HEK293 (cell line): ENCODE results near the gene LUZP2.

Experiments
- CTCF ChIP-seq: fragments of 450-650 bp; formaldehyde crosslinking; IDR thresholded peaks from 2 replicates; pipeline ENCODE4 v1.5.1; 2016; ENCODE audit warnings: missing biosample characterization, missing genetic modification characterization
- KLF10 ChIP-seq: fragments of 450-650 bp; IDR thresholded peaks from 2 replicates; pipeline ENCODE4 v1.5.1; 2018; ENCODE audit warnings: missing biosample characterization, mild to moderate bottlenecking, missing genetic modification characterization
- RBAK ChIP-seq: fragments of 450-650 bp; formaldehyde crosslinking; IDR thresholded peaks from 2 replicates; pipeline ENCODE4 v1.5.1; 2016; ENCODE audit warnings: missing biosample characterization, missing genetic modification characterization
- SP2 ChIP-seq: fragments of 450-650 bp; formaldehyde crosslinking; IDR thresholded peaks from 2 replicates; pipeline ENCODE4 v1.5.1; 2016; ENCODE audit warnings: missing biosample characterization, missing genetic modification characterization
- TCF7L2 ChIP-seq: IDR thresholded peaks from 2 replicates; pipeline ENCODE4 v1.6.1; 2011; ENCODE audit warnings: low read depth, mild to moderate bottlenecking, inconsistent platforms, low read length, moderate library complexity, borderline replicate concordance
- ZFP3 ChIP-seq: fragments of 450-650 bp; formaldehyde crosslinking; IDR thresholded peaks from 2 replicates; pipeline ENCODE4 v1.5.1; 2016; ENCODE audit warnings: low read depth, missing biosample characterization, missing genetic modification characterization
- ZNF223 ChIP-seq: fragments of 450-650 bp; formaldehyde crosslinking; IDR thresholded peaks from 2 replicates; pipeline ENCODE4 v1.5.1; 2016; ENCODE audit warnings: missing biosample characterization, missing genetic modification characterization
- ZNF350 ChIP-seq: fragments of 450-650 bp; formaldehyde crosslinking; IDR thresholded peaks from 2 replicates; pipeline ENCODE4 v1.5.0; 2017; ENCODE audit warnings: missing biosample characterization, mild to moderate bottlenecking, missing genetic modification characterization
- ZNF398 ChIP-seq: fragments of 450-650 bp; formaldehyde crosslinking; IDR thresholded peaks from 2 replicates; pipeline ENCODE4 v1.5.1; 2017; ENCODE audit warnings: missing biosample characterization, missing genetic modification characterization
- ZNF501 ChIP-seq: fragments of 450-650 bp; formaldehyde crosslinking; IDR thresholded peaks from 2 replicates; pipeline ENCODE4 v1.5.1; 2016; ENCODE audit warnings: missing biosample characterization, missing genetic modification characterization
- ZNF530 ChIP-seq: fragments of 450-650 bp; formaldehyde crosslinking; IDR thresholded peaks from 2 replicates; pipeline ENCODE4 v1.5.1; 2016; ENCODE audit warnings: low read depth, missing biosample characterization, missing genetic modification characterization
- ZNF571 ChIP-seq: fragments of 450-650 bp; formaldehyde crosslinking; IDR thresholded peaks from 2 replicates; pipeline ENCODE4 v1.5.0; 2017; ENCODE audit warnings: missing biosample characterization, missing genetic modification characterization
- ZNF629 ChIP-seq: fragments of 450-650 bp; formaldehyde crosslinking; IDR thresholded peaks from 2 replicates; pipeline ENCODE4 v1.5.1; 2017; ENCODE audit warnings: missing biosample characterization, missing genetic modification characterization
- ZNF830 ChIP-seq: fragments of 450-650 bp; IDR thresholded peaks from 2 replicates; pipeline ENCODE4 v1.5.0; 2018; ENCODE audit warnings: missing biosample characterization, missing genetic modification characterization, low read depth, mild to moderate bottlenecking, moderate library complexity

GRCh38 chr11:24965748-24966147, 468.9 kb downstream of the LUZP2 start:
- TF ChIP-seq TCF7L2 (no peak), CTCF (tag by site-specific recombination) (no peak), ZNF629 (tag by site-specific recombination) (no peak), KLF10 (tag by site-specific recombination) (no peak), ZNF571 (tag by site-specific recombination) (no peak), RBAK (tag by site-specific recombination) (no peak), ZNF830 (tag by site-specific recombination) (no peak), ZNF223 (tag by site-specific recombination) (no peak), ZFP3 (no peak), ZNF350 (no peak), ZNF398 (tag by site-specific recombination) (no peak), ZNF501 (tag by site-specific recombination) (no peak), ZNF530 (tag by site-specific recombination) (no peak), SP2 (no peak)
